Measurements from ENCODE around the gene HCN3.
A peak's percentile ranks its signal among the peaks of the same experiment; 100 is the strongest.
"Not testable (repeated sequence)": the region's sequence is repeated elsewhere in the genome, so short reads cannot be mapped to it uniquely, and the experiment has no call there.

HCN3 gene

DNA sequence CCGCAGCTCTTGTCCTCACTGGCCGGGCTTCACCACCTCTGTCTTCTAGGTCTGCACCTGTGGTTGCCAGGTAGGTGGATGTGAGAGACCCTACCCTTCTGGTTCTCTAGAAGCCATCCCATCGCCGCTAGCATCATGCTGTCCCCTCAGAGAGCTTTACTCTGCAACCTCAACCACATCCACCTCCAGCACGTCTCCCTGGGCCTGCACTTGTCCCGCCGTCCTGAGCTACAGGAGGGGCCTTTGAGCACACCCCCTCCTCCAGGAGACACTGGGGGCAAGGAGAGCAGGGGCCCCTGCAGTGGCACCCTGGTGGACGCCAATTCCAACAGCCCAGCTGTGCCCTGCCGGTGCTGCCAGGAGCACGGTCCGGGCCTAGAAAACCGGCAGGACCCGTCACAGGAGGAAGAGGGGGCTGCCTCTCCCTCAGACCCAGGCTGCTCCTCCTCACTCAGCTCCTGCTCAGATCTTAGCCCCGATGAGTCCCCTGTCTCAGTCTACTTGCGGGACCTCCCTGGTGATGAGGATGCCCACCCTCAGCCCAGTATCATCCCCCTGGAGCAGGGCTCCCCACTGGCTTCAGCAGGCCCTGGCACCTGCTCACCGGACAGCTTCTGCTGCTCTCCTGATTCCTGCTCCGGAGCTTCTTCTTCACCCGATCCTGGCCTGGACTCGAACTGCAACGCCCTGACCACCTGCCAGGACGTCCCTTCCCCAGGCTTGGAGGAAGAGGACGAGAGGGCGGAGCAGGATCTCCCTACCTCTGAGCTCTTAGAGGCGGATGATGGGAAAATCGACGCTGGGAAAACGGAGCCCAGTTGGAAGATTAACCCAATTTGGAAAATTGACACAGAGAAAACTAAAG lies 44.6 kb downstream of the HCN3 start:
- FAIRE-seq (no peak), DNase-seq (ENCODE audit: insufficient read length, low spot score) (no peak)
- TF ChIP-seq POLR2A (IDR thresholded peaks at IDR 0.05; ENCODE audit: low read depth, low read length) = no peak

DNA sequence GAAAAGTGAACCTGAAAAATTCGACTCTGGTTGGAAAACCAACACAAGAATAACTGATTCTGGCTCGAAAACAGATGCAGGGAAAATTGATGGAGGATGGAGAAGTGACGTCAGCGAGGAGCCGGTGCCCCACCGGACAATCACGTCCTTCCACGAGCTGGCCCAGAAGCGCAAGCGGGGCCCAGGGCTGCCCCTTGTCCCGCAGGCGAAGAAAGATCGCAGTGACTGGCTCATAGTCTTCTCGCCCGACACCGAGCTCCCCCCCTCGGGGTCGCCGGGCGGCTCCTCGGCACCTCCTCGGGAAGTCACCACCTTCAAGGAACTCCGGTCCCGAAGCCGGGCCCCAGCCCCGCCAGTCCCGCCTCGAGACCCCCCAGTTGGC lies 45.3 kb downstream of the HCN3 start:
- no peak for TF ChIP-seq POLR2A (IDR thresholded peaks at IDR 0.05; ENCODE audit: low read depth, low read length)
- FAIRE-seq (no peak), DNase-seq (ENCODE audit: insufficient read length, low spot score) (no peak)

- DNase-seq (ENCODE audit: insufficient read length, low spot score) (peak; percentile 87), FAIRE-seq (no peak)
- 0 out of 2 replicates have a peak, but pooled peaks have one; percentile 18 for TF ChIP-seq POLR2A (IDR thresholded peaks at IDR 0.05; ENCODE audit: low read depth, low read length)
Observed at GRCh38 chr1:155322953-155323728, 45.9 kb downstream of the HCN3 start.

DNA sequence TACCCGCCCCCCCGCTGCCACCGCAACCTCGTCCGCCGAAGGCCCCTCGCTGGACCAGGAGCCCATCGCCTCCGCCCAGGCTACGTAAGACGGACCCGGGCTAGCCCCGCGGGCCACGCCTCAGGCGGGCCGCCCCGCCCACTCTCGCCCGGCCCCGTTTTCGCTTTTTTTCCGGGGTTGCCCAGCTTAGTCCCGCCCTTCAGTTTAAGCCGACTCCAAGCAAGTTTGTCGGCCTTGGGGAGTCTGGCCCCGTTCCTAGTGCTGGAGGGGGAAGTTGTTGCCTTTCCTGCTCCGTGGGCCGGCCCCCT lies 46.4 kb downstream of the HCN3 start:
- FAIRE-seq (no peak), DNase-seq (ENCODE audit: insufficient read length, low spot score) (peak; percentile 78)
- TF ChIP-seq POLR2A (IDR thresholded peaks at IDR 0.05; ENCODE audit: low read depth, low read length) = peak; percentile 54

DNA sequence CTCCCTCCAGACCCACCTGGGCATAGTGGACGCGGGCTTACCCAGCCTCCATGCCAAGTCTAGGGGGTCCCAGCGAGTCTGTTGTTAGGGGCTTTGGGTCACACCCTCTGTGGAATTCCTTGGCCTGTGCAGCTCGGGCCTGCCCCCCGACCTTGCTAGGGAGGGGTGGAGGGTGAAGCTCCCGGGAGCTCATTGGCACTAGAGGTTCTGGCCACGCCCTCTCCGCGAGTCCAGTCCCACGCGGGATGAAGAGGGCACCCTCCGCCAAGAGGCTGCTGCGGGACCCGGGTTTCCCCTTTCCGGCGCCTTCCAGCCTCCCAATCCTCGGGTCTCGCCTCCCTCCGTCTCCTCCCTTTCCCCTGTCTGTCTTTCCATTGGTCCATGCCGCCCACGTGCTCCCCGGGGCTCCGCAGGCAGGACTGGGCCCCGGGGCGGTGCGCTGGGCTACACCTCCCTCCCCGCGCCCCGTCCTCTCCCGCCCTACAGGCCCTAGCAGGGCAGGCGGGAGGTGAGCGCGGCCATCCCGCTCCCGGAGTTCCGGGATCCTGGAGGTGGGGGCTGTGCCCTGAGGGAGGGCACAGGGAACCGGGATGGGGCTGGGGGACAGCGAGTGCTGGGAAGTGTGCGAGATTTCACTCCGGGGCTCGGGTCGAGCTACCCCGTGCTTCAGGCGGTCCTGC lies 46.9 kb downstream of the HCN3 start:
- peak; percentile 91 for TF ChIP-seq POLR2A (IDR thresholded peaks at IDR 0.05; ENCODE audit: low read depth, low read length)
- DNase-seq (ENCODE audit: insufficient read length, low spot score) (peak; percentile 94), FAIRE-seq (no peak)

- 0 out of 2 replicates have a peak, but pooled peaks have one; percentile 18 for TF ChIP-seq POLR2A (IDR thresholded peaks at IDR 0.05; ENCODE audit: low read depth, low read length)
- DNase-seq (ENCODE audit: insufficient read length, low spot score) (peak; percentile 68), FAIRE-seq (no peak)
Observed at GRCh38 chr1:155324717-155325602, 47.7 kb downstream of the HCN3 start.

DNA sequence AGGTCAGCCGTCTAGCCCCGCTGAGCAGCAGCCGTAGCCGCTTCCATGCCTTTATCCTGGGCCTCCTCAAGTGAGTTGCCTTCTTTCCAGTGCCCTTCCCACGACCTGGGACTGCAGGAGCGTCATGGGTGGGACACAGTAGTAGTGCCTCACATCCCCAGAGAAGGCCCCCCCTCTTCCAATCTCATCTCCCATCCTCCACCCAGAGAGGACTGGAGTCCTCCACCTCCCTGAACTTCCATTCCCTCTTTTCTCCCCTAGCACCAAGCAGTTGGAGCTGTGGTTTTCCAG lies 48.3 kb downstream of the HCN3 start:
- TF ChIP-seq POLR2A (IDR thresholded peaks at IDR 0.05; ENCODE audit: low read depth, low read length) = no peak
- FAIRE-seq = no peak

DNA sequence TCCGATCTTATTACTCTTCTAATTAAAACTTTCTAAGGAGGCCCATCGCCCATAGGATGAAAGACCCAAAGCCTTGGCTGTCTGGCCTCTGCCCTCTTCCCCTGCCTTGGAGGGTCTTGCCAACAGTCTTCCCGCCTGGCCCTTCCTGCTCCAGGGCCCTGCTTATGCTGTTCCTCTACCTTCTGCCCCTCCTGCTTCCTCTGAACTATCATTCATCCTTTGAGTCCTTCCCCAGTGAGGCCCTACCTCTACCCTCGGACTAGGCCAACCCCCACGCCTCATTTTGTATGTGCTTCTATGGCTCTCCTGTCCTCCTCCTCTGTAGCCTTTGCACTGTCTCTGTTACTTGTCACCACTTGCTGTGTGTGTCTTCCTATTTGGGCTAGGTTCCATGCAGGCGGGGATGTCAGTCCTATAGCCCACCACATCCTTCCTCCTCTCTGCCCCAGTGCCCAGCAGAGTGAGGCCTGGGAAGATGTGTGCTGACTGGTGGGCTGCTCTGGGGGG lies 48.8 kb downstream of the HCN3 start:
- no peak for FAIRE-seq
- no peak for TF ChIP-seq POLR2A (IDR thresholded peaks at IDR 0.05; ENCODE audit: low read depth, low read length)
- no peak for DNase-seq (ENCODE audit: insufficient read length, low spot score)

More for the DNA sequence above, 48.3 kb downstream of the HCN3 start:
- DNase-seq (ENCODE audit: insufficient read length, low spot score) = no peak

- DNase-seq (ENCODE audit: insufficient read length, low spot score) (no peak), FAIRE-seq (no peak)
- TF ChIP-seq POLR2A (IDR thresholded peaks at IDR 0.05; ENCODE audit: low read depth, low read length) = no peak
Observed at GRCh38 chr1:155326631-155327037, 49.4 kb downstream of the HCN3 start.

DNA sequence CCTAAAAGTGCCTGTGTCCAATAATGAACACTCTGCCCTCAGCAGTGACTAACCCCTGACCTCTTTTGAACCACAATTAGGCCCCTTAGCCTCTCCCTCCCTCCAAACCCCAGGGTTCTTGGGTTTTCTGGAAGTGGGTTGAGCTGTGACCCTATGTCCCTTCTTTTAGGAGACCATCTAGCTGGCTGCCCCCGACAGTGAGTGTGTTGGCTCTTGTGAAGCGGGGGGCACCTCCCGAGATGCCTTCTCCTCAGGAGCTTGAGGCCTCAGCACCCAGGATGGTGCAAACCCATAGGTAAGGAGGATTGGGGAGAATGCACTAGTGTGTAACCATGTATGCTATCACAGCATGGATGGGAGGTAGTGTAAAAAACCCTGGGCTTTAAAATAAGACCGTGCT lies 50.7 kb downstream of the HCN3 start:
- DNase-seq (ENCODE audit: insufficient read length, low spot score) = no peak
- no peak for FAIRE-seq
- TF ChIP-seq POLR2A (IDR thresholded peaks at IDR 0.05; ENCODE audit: low read depth, low read length) = no peak

DNA sequence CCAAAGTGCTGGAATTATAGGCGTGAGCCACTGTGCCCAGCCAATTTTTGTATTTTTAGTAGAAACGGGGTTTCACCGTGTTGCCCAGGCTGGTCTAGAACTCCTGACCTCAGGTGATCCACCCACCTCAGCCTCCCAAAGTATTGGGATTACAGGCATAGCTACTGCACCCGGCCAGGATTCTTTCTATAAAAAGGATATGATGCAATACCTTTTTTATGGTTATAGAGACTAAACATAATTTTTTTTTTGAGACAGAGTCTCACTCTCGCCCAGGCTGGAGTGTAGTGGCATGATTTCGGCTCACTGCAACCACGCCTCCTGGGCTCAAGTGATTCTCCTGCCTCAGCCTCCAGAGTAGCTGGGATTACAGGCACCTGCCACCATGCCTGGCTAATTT lies 51.6 kb downstream of the HCN3 start:
- not testable (repeated sequence) for FAIRE-seq; DNase-seq (ENCODE audit: insufficient read length, low spot score)

GRCh38 chr1:155329980-155330598 lies 52.8 kb downstream of the HCN3 start:
- FAIRE-seq (no peak), DNase-seq (ENCODE audit: insufficient read length, low spot score) (no peak)
- no peak for TF ChIP-seq POLR2A (IDR thresholded peaks at IDR 0.05; ENCODE audit: low read depth, low read length)

DNA sequence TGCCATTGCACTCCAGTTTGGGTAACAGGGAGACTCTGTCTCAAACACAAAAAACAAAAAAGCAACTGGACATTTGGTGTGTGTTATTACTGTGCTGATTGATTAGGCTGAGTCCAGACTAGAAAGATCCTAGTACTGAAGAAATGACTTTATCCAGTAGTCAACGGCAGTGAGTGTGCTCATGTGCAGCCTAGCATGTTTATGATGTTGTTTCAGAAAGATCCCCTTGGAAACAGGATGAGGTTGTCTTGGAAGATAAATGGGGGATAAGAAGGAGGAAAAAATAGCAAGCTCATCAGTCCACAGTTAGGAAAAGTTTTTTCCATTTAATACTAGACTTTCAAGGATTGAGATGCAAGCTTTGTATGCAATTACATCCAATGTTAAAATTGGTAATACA lies 57.7 kb downstream of the HCN3 start:
- FAIRE-seq (no peak), DNase-seq (ENCODE audit: insufficient read length, low spot score) (no peak)
- no peak for TF ChIP-seq POLR2A (IDR thresholded peaks at IDR 0.05; ENCODE audit: low read depth, low read length)

All from H54 (cell line).